H4 (cell line): Measurements from ENCODE around the gene ULK1. TPM values are rescaled to one million over a fixed set of nuclear protein-coding genes. Genes with fewer than 3 reads are reported as not detected.
A peak's percentile ranks its signal among the peaks of the same experiment; 100 is the strongest.
"Not testable (repeated sequence)": the region's sequence is repeated elsewhere in the genome, so short reads cannot be mapped to it uniquely, and the experiment has no call there.

Experiments used
- DNase-seq: peaks from one replicate; pipeline ENCODE4 v3.0.0-alpha.2; 2015; ENCODE audit warnings: low spot score
- total RNA-seq: library from RNA; depleted of rRNA; stranded (reverse); fragments of >200 nt; shearing (Covaris generic); gene quantifications from 2 replicates; pipeline ENCODE4 v1.2.3, GENCODE V29; 2014

Gene ULK1
- total RNA-seq, 1 experiment from 2014 or later, result 1.9 TPM

GRCh38 chr12:131885543-131886057 is 8.8 kb upstream of the ULK1 start:
- DNase-seq, result no peak

GRCh38 chr12:131891722-131892121 is 2.7 kb upstream of the ULK1 start:
- DNase-seq, result not testable (repeated sequence)

GRCh38 chr12:131892711-131893604 is 1.5 kb upstream of the ULK1 start:
- no peak for DNase-seq

- no peak for DNase-seq
These were observed 663 bp upstream of the ULK1 start for GRCh38 chr12:131893605-131894312.

GRCh38 chr12:131894981-131895639 is 688 bp downstream of the ULK1 start:
- no peak for DNase-seq

GRCh38 chr12:131895640-131896079 is 1.2 kb downstream of the ULK1 start:
- no peak for DNase-seq

GRCh38 chr12:131896080-131896810 is 1.8 kb downstream of the ULK1 start:
- DNase-seq, result peak; percentile 88

GRCh38 chr12:131896811-131897270 is 2.4 kb downstream of the ULK1 start:
- no peak for DNase-seq

- DNase-seq, result no peak
These were observed 2.9 kb downstream of the ULK1 start for GRCh38 chr12:131897276-131897675.

GRCh38 chr12:131897875-131898274 is 3.5 kb downstream of the ULK1 start:
- no peak for DNase-seq

GRCh38 chr12:131900397-131900796 is 6.0 kb downstream of the ULK1 start:
- DNase-seq, result no peak

- DNase-seq, result no peak
These were observed 7.3 kb downstream of the ULK1 start for GRCh38 chr12:131901431-131902331.

GRCh38 chr12:131902332-131903241 is 8.2 kb downstream of the ULK1 start:
- no peak for DNase-seq

GRCh38 chr12:131903270-131904255 is 9.1 kb downstream of the ULK1 start:
- DNase-seq, result no peak

- DNase-seq, result no peak
These were observed 9.9 kb downstream of the ULK1 start for GRCh38 chr12:131904346-131904745.

GRCh38 chr12:131905081-131905629 is 10.7 kb downstream of the ULK1 start:
- DNase-seq, result no peak

- no peak for DNase-seq
These were observed 11.2 kb downstream of the ULK1 start for GRCh38 chr12:131905630-131906091.
